GM12878 (cell line): ENCODE results near the gene DSTYK. TPM values are rescaled to one million over a fixed set of nuclear protein-coding genes. Genes with fewer than 3 reads are reported as not detected.

Experiments
- BCL11A ChIP-seq: IDR thresholded peaks from 2 replicates; pipeline ENCODE4 v1.6.1; 2011; ENCODE audit warnings: low read depth, low read length
- BHLHE40 ChIP-seq, 2 experiments: fragments of 450-650 bp in 1 of 2; IDR thresholded peaks; 2 replicates each; pipeline ENCODE4 v1.6.1; 2011 to 2017; ENCODE audit warnings: low read depth in 2 of 2, borderline replicate concordance in 1 of 2, improper control_type of control experiment in 1 of 2, low read length in 1 of 2, mild to moderate bottlenecking in 1 of 2
- CBX5 ChIP-seq: sonication (generic); IDR thresholded peaks from 2 replicates; pipeline ENCODE4 v1.6.1; 2016; ENCODE audit warnings: low read depth, moderate library complexity, mild to moderate bottlenecking, inconsistent platforms
- CTCF ChIP-seq, 3 experiments: IDR thresholded peaks in 2 of 3; conservative IDR thresholded peaks in 1 of 3; 2 replicates each; pipeline ENCODE4 v1.5.1; 2011; ENCODE audit warnings: low read depth in 3 of 3, low read length in 3 of 3, mild to moderate bottlenecking in 3 of 3, control low read depth in 2 of 3, moderate library complexity in 2 of 3, inconsistent platforms in 1 of 3, mixed read lengths in 1 of 3; ENCODE audit not compliant: control insufficient read depth in 2 of 3, insufficient read depth in 1 of 3; ENCODE audit errors: extremely low read depth in 1 of 3
- CUX1 ChIP-seq: IDR thresholded peaks from 2 replicates; pipeline ENCODE4 v1.6.1; 2012; ENCODE audit warnings: improper control_type of control experiment, low read depth, low read length; ENCODE audit not compliant: insufficient replicate concordance
- IRF4 ChIP-seq: IDR thresholded peaks from 2 replicates; pipeline ENCODE4 v1.6.1; 2011; ENCODE audit warnings: low read depth, low read length
- IRF5 ChIP-seq: fragments of 450-650 bp; IDR thresholded peaks from 2 replicates; pipeline ENCODE4 v1.6.1; 2017; ENCODE audit warnings: borderline replicate concordance
- JUND ChIP-seq: IDR thresholded peaks from 2 replicates; pipeline ENCODE4 v1.6.1; 2012; ENCODE audit warnings: low read depth, mild to moderate bottlenecking, low read length, improper control_type of control experiment, moderate library complexity
- MEF2A ChIP-seq: IDR thresholded peaks from 2 replicates; pipeline ENCODE4 v1.6.1; 2011; ENCODE audit warnings: low read depth, mild to moderate bottlenecking, low read length, moderate library complexity; ENCODE audit not compliant: insufficient read depth
- MLLT1 ChIP-seq: fragments of 450-650 bp; IDR thresholded peaks from 2 replicates; pipeline ENCODE4 v1.6.1; 2016; ENCODE audit warnings: mild to moderate bottlenecking
- MTA3 ChIP-seq: IDR thresholded peaks from 2 replicates; pipeline ENCODE4 v1.6.1; 2012; ENCODE audit warnings: low read length, inconsistent platforms, borderline replicate concordance
- PBX3 ChIP-seq: IDR thresholded peaks from 2 replicates; pipeline ENCODE4 v1.6.1; 2011; ENCODE audit warnings: mild to moderate bottlenecking, low read depth, low read length, moderate library complexity; ENCODE audit not compliant: insufficient replicate concordance
- POLR2AphosphoS2 ChIP-seq: IDR thresholded peaks from 2 replicates; pipeline ENCODE4 v1.6.1; 2011; ENCODE audit warnings: low read depth, mild to moderate bottlenecking, low read length, improper control_type of control experiment, moderate library complexity
- RBBP5 ChIP-seq: fragments of 200-600 bp; sonication (generic); conservative IDR thresholded peaks from 2 replicates; pipeline ENCODE4 v1.6.1; 2016
- RELA ChIP-seq: fragments of 450-650 bp; IDR thresholded peaks from 2 replicates; pipeline ENCODE4 v1.8.0; 2014; ENCODE audit warnings: borderline replicate concordance; ENCODE audit not compliant: partially characterized antibody
- SMAD5 ChIP-seq: IDR thresholded peaks from 2 replicates; pipeline ENCODE4 v1.6.1; 2016; ENCODE audit warnings: antibody characterized with exemption, low read depth
- ZNF207 ChIP-seq: fragments of 450-650 bp; IDR thresholded peaks from 2 replicates; pipeline ENCODE4 v1.6.1; 2014; ENCODE audit warnings: antibody characterized with exemption, mild to moderate bottlenecking, borderline replicate concordance
- polyA plus RNA-seq, 11 experiments: library from polyadenylated mRNA; depleted of rRNA in 4 of 11; unstranded in 6 of 11; stranded (reverse) in 5 of 11; fragments of >200 nt; fragmentation: Nextera tagmentation in 4 of 11; fragmentation: Illumina TruSeq in 1 of 11; extraction: Ambion mirVana in 4 of 11; extraction: Trizol in 1 of 11; gene quantifications; 1 replicate in 1 of 11; 2 replicates in 10 of 11; pipeline versions ENCODE4 v1.2.1 to v1.2.3, GENCODE V29; 2011 to 2016; ENCODE audit warnings: inconsistent platforms in 2 of 11, missing spikeins in 2 of 11, low read depth in 1 of 11
- total RNA-seq, 4 experiments: library from RNA; depleted of rRNA in 3 of 4; stranded (reverse); fragments of >200 nt in 3 of 4; fragmentation: Illumina TruSeq in 1 of 4; extraction: Trizol in 1 of 4; gene quantifications; 2 replicates each; pipeline versions ENCODE4 v1.2.1 to v1.2.3, GENCODE V29; 2013 to 2021

The DSTYK gene
- total and polyA plus RNA-seq, 10 of the 15 experiments (the other 5 are each of a cell fraction or from before 2014, with no cell fraction given) = 2.7 to 5.5 (median 3.6) TPM

GRCh38 chr1:205255941-205256780, 44.7 kb upstream of the DSTYK start (continued):
- TF ChIP-seq CTCF (IDR thresholded peaks at IDR 0.05 in 2 of 3, conservative IDR thresholded peaks at IDR 0.05 in 1 of 3; ENCODE audit: control insufficient read depth in 2 of 3, extremely low read depth in 1 of 3, insufficient read depth in 1 of 3, low read depth in 3 of 3, low read length in 3 of 3) (peak; percentile 91 to 96 (median 93); a peak in 5 of 6 replicates), RBBP5 (no peak), PBX3 (no peak), IRF4 (no peak), RELA (no peak), CBX5 (no peak), MEF2A (0 out of 2 replicates have a peak, but pooled peaks have one; percentile 11), MLLT1 (no peak), POLR2AphosphoS2 (no peak), JUND (no peak), BHLHE40 (IDR thresholded peaks at IDR 0.05; ENCODE audit: borderline replicate concordance in 1 of 2, low read depth in 2 of 2, low read length in 1 of 2) (no peak), MTA3 (no peak), IRF5 (no peak), CUX1 (no peak), SMAD5 (no peak), ZNF207 (no peak), BCL11A (no peak)
